HFFc6 (cell line): ENCODE data around the gene CASK. TPM values are rescaled to one million over a fixed set of nuclear protein-coding genes. Genes with fewer than 3 reads are reported as not detected.

ENCODE experiments used
- DNase-seq: peaks from one replicate; pipeline ENCODE4 v3.0.0-alpha.2; 2018
- H3K27ac Mint-ChIP-seq: 2 replicates; pipeline ENCODE4 v1.8.0; 2020; ENCODE audit warnings: mild to moderate bottlenecking, mixed read lengths
- H3K27me3 Mint-ChIP-seq: 2 replicates; pipeline ENCODE4 v1.8.0; 2021; ENCODE audit warnings: mild to moderate bottlenecking, moderate library complexity, mixed read lengths; ENCODE audit not compliant: insufficient read depth
- H3K36me3 Mint-ChIP-seq: 2 replicates; pipeline ENCODE4 v1.8.0; 2021; ENCODE audit warnings: low read depth, mixed read lengths
- H3K4me1 Mint-ChIP-seq: 2 replicates; pipeline ENCODE4 v1.8.0; 2020; ENCODE audit warnings: low read depth, mixed read lengths
- H3K4me3 Mint-ChIP-seq: 2 replicates; pipeline ENCODE4 v1.8.0; 2020; ENCODE audit warnings: mild to moderate bottlenecking, moderate library complexity, mixed read lengths
- H3K9me3 Mint-ChIP-seq: 2 replicates; pipeline ENCODE4 v1.8.0; 2020; ENCODE audit warnings: mild to moderate bottlenecking, mixed read lengths
- total RNA-seq, 6 experiments: library from RNA; stranded (reverse); fragmentation: NEBNext Ultra II Directional; extraction: Animal tissue kit (Norgen Biotek cat#: 25700); gene quantifications; 2 replicates in 1 of 6; 3 replicates in 5 of 6; pipeline ENCODE4 v1.2.3, GENCODE V29; 2021
- TF ChIP-seq, protein P1 (sequence below): fragments of 200-600 bp; sonication (generic); IDR thresholded peaks from 2 replicates; pipeline ENCODE4 v1.5.0; 2021; ENCODE audit warnings: antibody characterized with exemption, mild to moderate bottlenecking

The CASK gene
- total RNA-seq, 6 experiments from 2014 or later, result 34.7 to 37.1 (median 35.4) TPM

DNA sequence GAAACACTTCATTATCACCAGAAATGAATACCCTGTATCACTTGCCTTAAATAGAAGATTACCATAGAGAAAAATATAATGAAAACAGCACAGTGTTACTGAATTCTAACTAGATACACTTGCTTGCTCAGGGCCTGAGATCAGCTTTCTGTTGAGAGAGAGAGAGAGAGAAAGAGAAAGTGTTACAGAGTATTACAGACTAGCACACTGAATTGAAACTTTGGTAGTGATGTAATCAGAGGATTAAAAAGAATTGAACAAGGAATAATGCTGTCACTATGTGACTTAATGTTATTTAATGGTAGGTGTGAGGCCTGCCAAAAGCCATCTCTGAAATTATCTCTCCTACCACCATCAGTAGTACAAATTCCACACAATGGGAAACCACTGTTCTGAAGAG, 35.5 kb upstream of the CASK start:
- H3K27me3 Mint-ChIP-seq, result no peaks in the 10 kb centered on the region; the same call in 1 of the 2 replicates
- H3K4me1 Mint-ChIP-seq, result no peaks in the 10 kb centered on the region
- DNase-seq, result no peak
- H3K4me3 Mint-ChIP-seq, result no peak overlapping the region
- H3K9me3 Mint-ChIP-seq, result no peaks in the 10 kb centered on the region
- no peaks in the 10 kb centered on the region for H3K36me3 Mint-ChIP-seq
- H3K27ac Mint-ChIP-seq, result no peak overlapping the region
- TF ChIP-seq, protein P1, sequence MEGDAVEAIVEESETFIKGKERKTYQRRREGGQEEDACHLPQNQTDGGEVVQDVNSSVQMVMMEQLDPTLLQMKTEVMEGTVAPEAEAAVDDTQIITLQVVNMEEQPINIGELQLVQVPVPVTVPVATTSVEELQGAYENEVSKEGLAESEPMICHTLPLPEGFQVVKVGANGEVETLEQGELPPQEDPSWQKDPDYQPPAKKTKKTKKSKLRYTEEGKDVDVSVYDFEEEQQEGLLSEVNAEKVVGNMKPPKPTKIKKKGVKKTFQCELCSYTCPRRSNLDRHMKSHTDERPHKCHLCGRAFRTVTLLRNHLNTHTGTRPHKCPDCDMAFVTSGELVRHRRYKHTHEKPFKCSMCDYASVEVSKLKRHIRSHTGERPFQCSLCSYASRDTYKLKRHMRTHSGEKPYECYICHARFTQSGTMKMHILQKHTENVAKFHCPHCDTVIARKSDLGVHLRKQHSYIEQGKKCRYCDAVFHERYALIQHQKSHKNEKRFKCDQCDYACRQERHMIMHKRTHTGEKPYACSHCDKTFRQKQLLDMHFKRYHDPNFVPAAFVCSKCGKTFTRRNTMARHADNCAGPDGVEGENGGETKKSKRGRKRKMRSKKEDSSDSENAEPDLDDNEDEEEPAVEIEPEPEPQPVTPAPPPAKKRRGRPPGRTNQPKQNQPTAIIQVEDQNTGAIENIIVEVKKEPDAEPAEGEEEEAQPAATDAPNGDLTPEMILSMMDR, result no peak

DNA sequence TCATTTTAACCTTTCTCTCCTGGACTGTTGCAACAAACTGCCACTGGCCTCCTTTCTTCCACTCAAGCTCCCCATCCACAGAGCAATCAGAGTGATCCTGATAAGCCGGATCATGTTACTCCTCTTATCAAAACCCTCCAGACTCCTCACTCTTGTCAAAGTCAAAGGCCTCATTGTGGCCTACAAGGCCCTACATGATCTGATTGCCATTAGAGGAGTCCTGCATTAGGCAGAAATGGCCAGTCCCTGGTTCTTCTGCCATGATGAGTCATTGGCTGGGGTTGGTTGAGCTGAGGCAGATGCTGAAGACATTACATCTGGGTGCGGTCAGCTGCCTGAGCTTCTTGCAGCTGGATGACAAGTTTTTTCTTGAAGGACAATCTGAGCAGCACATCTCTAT, 32.7 kb upstream of the CASK start:
- TF ChIP-seq, protein P1, result no peak
- Mint-ChIP-seq H3K4me1 (no peaks in the 10 kb centered on the region), H3K9me3 (no peaks in the 10 kb centered on the region), H3K27me3 (peaks cover 2% of the 10 kb centered on the region), H3K27ac (no peak overlapping the region), H3K4me3 (no peak overlapping the region), H3K36me3 (no peaks in the 10 kb centered on the region)
- no peak for DNase-seq

DNA sequence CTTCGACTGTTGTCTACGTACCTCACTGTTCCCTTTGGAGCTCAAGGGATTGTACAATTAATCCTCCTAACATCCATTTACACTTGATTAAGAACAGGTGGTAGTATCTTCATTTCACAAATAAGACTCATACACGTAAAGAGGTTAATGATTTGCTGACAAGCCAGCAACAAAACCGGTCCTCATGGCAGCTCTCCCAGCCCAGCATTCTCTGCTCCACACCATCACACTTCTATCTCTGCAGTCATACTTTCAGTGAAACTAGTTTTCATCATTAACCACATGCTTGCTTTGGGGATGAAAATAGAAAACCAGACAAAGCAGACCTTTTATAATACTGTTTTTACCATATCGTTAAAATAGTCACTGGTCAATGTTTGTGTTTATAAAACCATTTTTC, 28.7 kb upstream of the CASK start:
- no peak for DNase-seq
- Mint-ChIP-seq H3K4me3 (no peak overlapping the region), H3K9me3 (no peaks in the 10 kb centered on the region), H3K36me3 (no peaks in the 10 kb centered on the region), H3K4me1 (no peaks in the 10 kb centered on the region), H3K27me3 (peaks cover 5% of the 10 kb centered on the region), H3K27ac (no peak overlapping the region)
- TF ChIP-seq, protein P1, result no peak

DNA sequence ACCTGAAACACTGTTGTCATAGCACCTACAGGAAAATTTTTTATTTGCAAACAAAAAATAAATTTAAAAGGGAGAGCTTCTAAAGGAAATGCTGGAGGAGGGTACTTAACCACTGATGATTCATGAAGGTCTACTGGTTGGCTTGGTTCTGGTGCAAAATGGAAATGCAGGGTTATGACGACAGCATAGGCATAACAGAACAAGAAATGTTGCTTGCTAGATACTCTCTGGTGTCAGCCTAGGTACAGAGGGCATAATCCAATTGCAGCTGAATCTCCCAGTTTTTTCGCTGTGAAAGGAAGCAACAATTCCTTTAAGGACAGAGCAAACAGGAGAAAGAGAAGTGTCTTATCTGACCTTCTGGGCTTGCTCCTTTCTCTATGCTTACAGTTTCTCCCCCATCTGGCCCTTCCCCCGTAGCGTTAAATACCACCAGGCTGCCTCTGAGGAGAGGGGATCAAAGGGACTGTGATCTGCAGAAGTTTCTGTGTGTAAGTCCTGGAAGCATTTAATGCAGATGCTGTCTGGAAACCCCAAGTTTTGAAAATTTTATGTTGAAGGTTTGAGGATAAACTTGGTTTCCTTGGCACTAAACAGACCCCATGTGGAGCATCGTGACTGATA, 23.7 kb upstream of the CASK start:
- no peak for DNase-seq
- Mint-ChIP-seq H3K36me3 (no peaks in the 10 kb centered on the region), H3K9me3 (no peaks in the 10 kb centered on the region), H3K27ac (no peak overlapping the region), H3K4me3 (no peak overlapping the region), H3K27me3 (peaks cover 9% of the 10 kb centered on the region), H3K4me1 (no peaks in the 10 kb centered on the region)
- TF ChIP-seq, protein P1, result no peak

DNA sequence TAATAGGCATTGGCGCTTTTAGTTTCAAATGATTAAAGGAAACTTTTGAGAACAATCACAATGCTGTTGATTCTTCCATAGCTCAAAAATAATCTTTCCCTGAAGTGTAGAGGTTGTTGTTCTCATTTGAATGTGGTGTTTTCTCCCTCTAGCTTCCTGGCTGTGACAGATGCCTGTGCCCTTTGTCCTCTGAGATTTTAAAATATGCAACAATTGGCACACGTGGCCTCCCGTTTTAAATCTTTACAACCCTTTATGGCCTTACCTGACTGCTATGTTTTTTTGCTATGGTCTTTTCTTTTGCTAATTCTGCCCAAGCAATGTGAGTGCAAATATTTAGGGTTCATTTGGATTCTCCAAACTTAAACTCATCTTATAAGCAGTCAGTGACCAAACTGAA, 22.9 kb upstream of the CASK start:
- no peak for DNase-seq
- Mint-ChIP-seq H3K4me1 (no peaks in the 10 kb centered on the region), H3K27me3 (peaks cover 9% of the 10 kb centered on the region), H3K9me3 (no peaks in the 10 kb centered on the region), H3K36me3 (no peaks in the 10 kb centered on the region), H3K4me3 (no peak overlapping the region), H3K27ac (no peak overlapping the region)
- TF ChIP-seq, protein P1, result no peak
